Fibroblast of lung (primary cell): Measurements from ENCODE around the gene CYP24A1.

Source experiments
- CTCF ChIP-seq, 2 donors: IDR thresholded peaks in 1 of 2; conservative IDR thresholded peaks in 1 of 2; 1 replicate in 1 of 2; 2 replicates in 1 of 2; pipeline ENCODE4 v1.5.1; 2011 to 2012; ENCODE audit warnings: low read length in 2 of 2, control low read depth in 1 of 2, inconsistent platforms in 1 of 2, low read depth in 1 of 2, mild to moderate bottlenecking in 1 of 2
- EZH2 ChIP-seq: IDR thresholded peaks from 2 replicates; pipeline ENCODE4 v1.5.1; 2012; ENCODE audit warnings: low read length, control low read depth, mild to moderate bottlenecking; ENCODE audit errors: missing control alignments

DNA sequence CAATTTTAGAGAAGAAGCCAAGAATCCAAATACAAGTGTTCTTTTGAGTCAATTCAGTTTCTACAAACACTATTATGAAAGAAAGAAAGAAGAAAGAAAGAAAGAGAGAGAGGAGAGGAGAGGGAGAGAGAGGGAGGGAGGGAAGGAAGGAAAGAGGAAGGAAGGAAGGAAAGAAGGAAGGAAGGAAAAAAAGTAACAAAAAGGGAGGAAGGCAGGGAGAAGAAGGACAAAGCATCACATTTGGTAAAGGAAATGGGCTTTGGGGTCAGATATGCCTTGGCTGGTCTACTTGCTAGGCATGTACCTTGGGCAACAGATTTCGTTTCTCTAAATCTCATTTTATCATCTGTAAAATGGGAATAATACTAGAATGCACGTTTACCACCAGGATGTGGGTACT, 54.0 kb downstream of the CYP24A1 start:
- no peak for TF ChIP-seq CTCF (conservative IDR thresholded peaks at IDR 0.05 in 1 of 2, IDR thresholded peaks at IDR 0.05 in 1 of 2; ENCODE audit: low read depth in 1 of 2, low read length in 2 of 2)
- TF ChIP-seq EZH2, result no peak
